CD14-positive monocyte (primary cell): ENCODE measurements around the gene P3H3. TPM values are rescaled to one million over a fixed set of nuclear protein-coding genes. Genes with fewer than 3 reads are reported as not detected.
A peak's percentile ranks its signal among the peaks of the same experiment; 100 is the strongest.

Source experiments
- DNase-seq, 3 donors: peaks; one replicate each; pipeline ENCODE4 v3.0.0-alpha.2; 2011 to 2022
- H2AFZ ChIP-seq: 2 replicates; pipeline ENCODE4 v1.6.0; 2012; ENCODE audit warnings: mild to moderate bottlenecking, low read depth, low read length, inconsistent platforms; ENCODE audit not compliant: insufficient read depth, poor library complexity, severe bottlenecking
- H3K27ac ChIP-seq, 2 donors: 1 replicate in 1 of 2; 2 replicates in 1 of 2; pipeline ENCODE4 v1.5.1; 2012 to 2013; ENCODE audit warnings: low read length in 2 of 2, control low read depth in 1 of 2, inconsistent platforms in 1 of 2, low read depth in 1 of 2, mild to moderate bottlenecking in 1 of 2
- H3K27me3 ChIP-seq, 2 donors: one replicate each; pipeline versions ENCODE4 v1.6.0 to v1.6.1; 2011 to 2013; ENCODE audit warnings: low read length in 2 of 2; ENCODE audit not compliant: control insufficient read depth in 2 of 2, insufficient read depth in 2 of 2
- H3K36me3 ChIP-seq, 2 donors: replicated peaks in 1 of 2; 1 replicate in 1 of 2; 2 replicates in 1 of 2; pipeline versions ENCODE4 v1.5.1 to v1.6.1; 2012 to 2013; ENCODE audit warnings: low read length in 2 of 2, control low read depth in 1 of 2, inconsistent platforms in 1 of 2, mild to moderate bottlenecking in 1 of 2; ENCODE audit not compliant: insufficient read depth in 2 of 2, control insufficient read depth in 1 of 2
- H3K4me1 ChIP-seq, 2 donors: 1 replicate in 1 of 2; 2 replicates in 1 of 2; pipeline versions ENCODE4 v1.5.1 to v1.6.1; 2012 to 2013; ENCODE audit warnings: low read length in 2 of 2, control low read depth in 1 of 2, inconsistent platforms in 1 of 2, mild to moderate bottlenecking in 1 of 2, moderate library complexity in 1 of 2; ENCODE audit not compliant: insufficient read depth in 2 of 2, control insufficient read depth in 1 of 2
- H3K4me2 ChIP-seq: replicated peaks from 2 replicates; pipeline ENCODE3; 2012; ENCODE audit warnings: low read length, moderate library complexity, mild to moderate bottlenecking; ENCODE audit not compliant: poor library complexity, severe bottlenecking; ENCODE audit errors: extremely low read depth
- H3K4me3 ChIP-seq, 3 experiments: fragments of 200-600 bp in 1 of 3; sonication (generic) in 1 of 3; replicated peaks in 1 of 3; 1 replicate in 2 of 3; 2 replicates in 1 of 3; pipeline ENCODE4 v1.5.1; 2011 to 2013; ENCODE audit warnings: low read length in 3 of 3, mild to moderate bottlenecking in 3 of 3, control low read depth in 2 of 3, low read depth in 2 of 3, inconsistent platforms in 1 of 3, moderate library complexity in 1 of 3
- H3K79me2 ChIP-seq: 2 replicates; pipeline ENCODE4 v1.6.0; 2012; ENCODE audit warnings: mild to moderate bottlenecking, control low read depth, inconsistent platforms, low read length, moderate library complexity; ENCODE audit not compliant: insufficient read depth
- H3K9ac ChIP-seq: 2 replicates; pipeline ENCODE4 v1.6.0; 2017; ENCODE audit warnings: low read length, mild to moderate bottlenecking; ENCODE audit not compliant: insufficient read depth, poor library complexity, severe bottlenecking
- H3K9me3 ChIP-seq, 2 donors: replicated peaks in 1 of 2; 1 replicate in 1 of 2; 2 replicates in 1 of 2; pipeline versions ENCODE4 v1.5.1 to v1.6.1; 2012 to 2013; ENCODE audit warnings: low read length in 2 of 2, control low read depth in 1 of 2; ENCODE audit not compliant: control insufficient read depth in 1 of 2, insufficient read depth in 1 of 2
- H4K20me1 ChIP-seq: 2 replicates; pipeline ENCODE4 v1.6.0; 2012; ENCODE audit warnings: mild to moderate bottlenecking, low read length, control low read depth, moderate library complexity; ENCODE audit not compliant: insufficient read depth
- H3K27ac Mint-ChIP-seq, 7 donors: one replicate each; pipeline ENCODE4 v1.8.0; 2020; ENCODE audit warnings: mild to moderate bottlenecking in 7 of 7, mixed read lengths in 7 of 7, moderate library complexity in 6 of 7, inconsistent platforms in 2 of 7
- H3K27me3 Mint-ChIP-seq, 3 donors: one replicate each; pipeline ENCODE4 v1.8.0; 2021 to 2022; ENCODE audit warnings: low read depth in 3 of 3, mild to moderate bottlenecking in 3 of 3, mixed read lengths in 3 of 3, moderate library complexity in 3 of 3, inconsistent platforms in 1 of 3
- H3K36me3 Mint-ChIP-seq, 2 donors: one replicate each; pipeline ENCODE4 v1.8.0; 2020; ENCODE audit warnings: mixed read lengths in 2 of 2, inconsistent platforms in 1 of 2, mild to moderate bottlenecking in 1 of 2
- H3K4me1 Mint-ChIP-seq: one replicate; pipeline ENCODE4 v1.8.0; 2020; ENCODE audit warnings: mild to moderate bottlenecking, mixed read lengths
- H3K4me3 Mint-ChIP-seq, 2 donors: one replicate each; pipeline ENCODE4 v1.8.0; 2020; ENCODE audit warnings: mild to moderate bottlenecking in 2 of 2, mixed read lengths in 2 of 2, moderate library complexity in 1 of 2
- H3K9me3 Mint-ChIP-seq, 7 donors: one replicate each; pipeline ENCODE4 v1.8.0; 2020 to 2022; ENCODE audit warnings: mixed read lengths in 7 of 7, mild to moderate bottlenecking in 6 of 7, moderate library complexity in 6 of 7, inconsistent platforms in 2 of 7
- CTCF ChIP-seq: fragments of 200-600 bp; IDR thresholded peaks from one replicate; pipeline ENCODE4 v1.8.0; 2022; ENCODE audit warnings: antibody characterized with exemption, mild to moderate bottlenecking
- WGBS: methylation state at CpG from one replicate; pipeline ENCODE4 v1.1.5; 2013; ENCODE audit warnings: missing lambda C conversion rate; ENCODE audit not compliant: insufficient coverage; 5-methylcytosine and 5-hydroxymethylcytosine counted together
- intact Hi-C, 2 donors: fragments of 100-400 bp; cut with micrococcal nuclease; formaldehyde crosslinking; loops; one replicate each; pipeline versions ENCODE4 v1.15.0 to v1.15.1; 2023
- polyA plus RNA-seq, 3 donors: library from polyadenylated mRNA; depleted of rRNA in 1 of 3; unstranded in 2 of 3; stranded (reverse) in 1 of 3; fragments of 300-500 nt in 2 of 3; fragments of >200 nt in 1 of 3; fragmentation: Illumina TruSeq in 2 of 3; gene quantifications; 1 replicate in 2 of 3; 2 replicates in 1 of 3; pipeline ENCODE4 v1.2.3, GENCODE V29; 2012 to 2021

The P3H3 gene
- polyA plus RNA-seq, 3 donors: 0.56 TPM; not detected in 2

- TF ChIP-seq CTCF: no peak
- H4K20me1 ChIP-seq: no peaks in the 10 kb centered on the region
- no peaks in the 10 kb centered on the region for H3K9me3 Mint-ChIP-seq
- H3K27ac ChIP-seq: no peak overlapping the region
- H3K4me1 ChIP-seq: peaks cover 3 to 4% of the 10 kb centered on the region in 2 donors
- no peak overlapping the region for H3K9ac ChIP-seq
- no peaks in the 10 kb centered on the region for H3K4me1 Mint-ChIP-seq
- H3K4me3 Mint-ChIP-seq: no peak overlapping the region
- H3K9me3 ChIP-seq: no peaks in the 10 kb centered on the region
- no peak for DNase-seq
- no peaks in the 10 kb centered on the region for H3K27me3 ChIP-seq
- 100% methylated on average over 1 of the region's 1 CpG for WGBS
- no peak overlapping the region for H3K27ac Mint-ChIP-seq
- no peak overlapping the region for H3K4me2 ChIP-seq
- H3K79me2 ChIP-seq: no peaks in the 10 kb centered on the region
- no peak overlapping the region for H3K4me3 ChIP-seq
- intact Hi-C loops: no loop called here
- peaks cover 4 to 6% of the 10 kb centered on the region in 2 donors for H3K36me3 Mint-ChIP-seq
- H2AFZ ChIP-seq: no peak overlapping the region
- peaks cover 0 to 4% (median 3%) of the 10 kb centered on the region in 3 donors for H3K27me3 Mint-ChIP-seq
- no peaks in the 10 kb centered on the region for H3K36me3 ChIP-seq
These were observed 12.1 kb downstream of the P3H3 start for GRCh38 chr12:6840330-6840729.

- 95% methylated on average over 16 of the region's 24 CpGs for WGBS
- Histone ChIP-seq H3K4me3 (no peak within 1 kb of the TSS), H3K9ac (no peak within 1 kb of the TSS), H3K27me3 (no peaks in the 10 kb centered on the region), H3K4me1 (peaks cover under 1% of the 10 kb centered on the region in 2 donors), H3K4me2 (no peak within 1 kb of the TSS), H3K9me3 (no peaks in the 10 kb centered on the region), H3K36me3 (no peaks in the 10 kb centered on the region), H3K27ac (no peak within 1 kb of the TSS), H4K20me1 (no peaks in the 10 kb centered on the region), H2AFZ (no peak within 1 kb of the TSS), H3K79me2 (no peaks in the 10 kb centered on the region)
- no peak for DNase-seq
- Mint-ChIP-seq H3K27ac (peak within 1 kb of the TSS in 2 of 7 donors; percentile 18 to 83), H3K27me3 (peaks cover 0 to 4% (median 3%) of the 10 kb centered on the region in 3 donors), H3K4me1 (peaks cover 1% of the 10 kb centered on the region), H3K4me3 (no peak within 1 kb of the TSS), H3K9me3 (no peaks in the 10 kb centered on the region), H3K36me3 (peaks cover 6 to 11% of the 10 kb centered on the region in 2 donors)
- intact Hi-C loops: no loop called here
- TF ChIP-seq CTCF: no peak
These were observed 12.7 kb downstream of the P3H3 start, which contains the start of gene GNB3 for GRCh38 chr12:6840761-6841515. Gene GNB3, plus strand, starts transcription at chr12:6840925. Its CDS starts 363 bp downstream, at chr12:6841288.
